GM12878 (cell line): ENCODE data around the gene ISOC2. TPM values are rescaled to one million over a fixed set of nuclear protein-coding genes. Genes with fewer than 3 reads are reported as not detected.

Experiments used
- ATAC-seq: fragments of 200-7000 bp; cut with Tn5 transposase; 3 replicates; pipeline ENCODE4 v1.9.1; 2020; ENCODE audit warnings: mild to moderate bottlenecking, moderate library complexity
- BruUV-seq: library from RNA; stranded (reverse); fragments of 400-500 nt; replicated peaks from 2 replicates; lab custom pipeline; 2021; lab: Mats Ljungman, UMichigan
- CTCF ChIA-PET: fragments of 300-600 bp; sonication (Branson Sonifier 250); formaldehyde crosslinking; extraction: SDS; loops from one replicate; lab custom pipeline; 2021; ENCODE audit warnings: inconsistent platforms; lab: Yijun Ruan, JAX
- POLR2A ChIA-PET: fragments of 350-600 bp; formaldehyde crosslinking; extraction: SDS; loops from one replicate; lab custom pipeline; 2021; ENCODE audit warnings: inconsistent platforms; lab: Charles Lee
- RAD21 ChIA-PET: fragments of 300-600 bp; sonication (Branson Sonifier 250); formaldehyde crosslinking; loops from one replicate; lab custom pipeline; 2023; ENCODE audit warnings: antibody characterized with exemption; ENCODE audit not compliant: unreplicated experiment; lab: Charles Lee
- SMC1A ChIA-PET: fragments of 300-600 bp; sonication (Branson Sonifier 250); formaldehyde crosslinking; loops from one replicate; lab custom pipeline; 2023; ENCODE audit not compliant: unreplicated experiment, uncharacterized antibody; lab: Charles Lee
- DNase-seq: peaks from one replicate; pipeline ENCODE4 v3.0.0-alpha.2; 2011; ENCODE audit warnings: low read depth, low spot score
- FAIRE-seq: peaks from 3 replicates; lab custom pipeline; 2011; peaks lifted over from hg19 to GRCh38; lab: Jason Lieb, UNC
- H2AFZ ChIP-seq: 2 replicates; pipeline ENCODE4 v1.6.0; 2011; ENCODE audit warnings: low read depth, low read length, control low read depth; ENCODE audit not compliant: control insufficient read depth
- H3K27ac ChIP-seq: 2 replicates; pipeline ENCODE4 v1.5.1; 2011; ENCODE audit warnings: control low read depth; ENCODE audit not compliant: control insufficient read depth, insufficient read depth
- H3K27me3 ChIP-seq, 2 experiments: replicated peaks in 1 of 2; 2 replicates each; pipeline versions ENCODE4 v1.6.0 to v1.6.1; 2011; ENCODE audit warnings: low read length in 1 of 2; ENCODE audit not compliant: control insufficient read depth in 2 of 2, insufficient read depth in 2 of 2
- H3K36me3 ChIP-seq, 2 experiments: 2 replicates each; pipeline ENCODE4 v1.5.1; 2011; ENCODE audit warnings: low read length in 1 of 2; ENCODE audit not compliant: control insufficient read depth in 2 of 2, insufficient read depth in 2 of 2
- H3K4me1 ChIP-seq: 2 replicates; pipeline ENCODE4 v1.6.1; 2011; ENCODE audit warnings: mild to moderate bottlenecking, low read length, moderate library complexity, mixed read lengths; ENCODE audit not compliant: control insufficient read depth, insufficient read depth
- H3K4me2 ChIP-seq: 2 replicates; pipeline ENCODE4 v1.6.0; 2011; ENCODE audit warnings: control low read depth; ENCODE audit not compliant: control insufficient read depth, insufficient read depth
- H3K4me3 ChIP-seq: fragments of 200-600 bp; sonication (generic); 2 replicates; pipeline ENCODE4 v1.5.1; 2016
- H3K79me2 ChIP-seq: 2 replicates; pipeline ENCODE4 v1.6.0; 2011; ENCODE audit warnings: low read length; ENCODE audit not compliant: control insufficient read depth, insufficient read depth
- H3K9ac ChIP-seq: 2 replicates; pipeline ENCODE4 v1.8.0; 2011; ENCODE audit warnings: low read length, control low read depth, mixed read lengths; ENCODE audit not compliant: control insufficient read depth, insufficient read depth
- H3K9me3 ChIP-seq: replicated peaks from 3 replicates; pipeline ENCODE4 v1.5.1; 2011; ENCODE audit warnings: mild to moderate bottlenecking, low read length; ENCODE audit not compliant: control insufficient read depth, insufficient read depth
- H4K20me1 ChIP-seq: 2 replicates; pipeline ENCODE4 v1.6.0; 2011; ENCODE audit not compliant: control insufficient read depth, insufficient read depth
- BHLHE40 ChIP-seq, 2 experiments: fragments of 450-650 bp in 1 of 2; IDR thresholded peaks; 2 replicates each; pipeline ENCODE4 v1.6.1; 2011 to 2017; ENCODE audit warnings: low read depth in 2 of 2, borderline replicate concordance in 1 of 2, improper control_type of control experiment in 1 of 2, low read length in 1 of 2, mild to moderate bottlenecking in 1 of 2
- IKZF1 ChIP-seq: fragments of 450-650 bp; conservative IDR thresholded peaks from 2 replicates; pipeline ENCODE4 v1.6.1; 2017; ENCODE audit warnings: antibody characterized with exemption, mild to moderate bottlenecking
- IKZF2 ChIP-seq, 2 experiments: fragments of 450-650 bp; IDR thresholded peaks; 2 replicates each; pipeline ENCODE4 v1.6.1; 2017; ENCODE audit warnings: mild to moderate bottlenecking in 2 of 2, moderate library complexity in 2 of 2
- PKNOX1 ChIP-seq: fragments of 450-650 bp; IDR thresholded peaks from 2 replicates; pipeline ENCODE4 v1.6.1; 2016; ENCODE audit warnings: mild to moderate bottlenecking
- STAT1 ChIP-seq: fragments of 450-650 bp; conservative IDR thresholded peaks from 2 replicates; pipeline ENCODE4 v1.6.1; 2014; ENCODE audit warnings: antibody characterized with exemption, mild to moderate bottlenecking
- TCF3 ChIP-seq: IDR thresholded peaks from 2 replicates; pipeline ENCODE4 v1.6.1; 2012; ENCODE audit warnings: low read depth, mild to moderate bottlenecking, low read length, borderline replicate concordance; ENCODE audit not compliant: insufficient read depth
- ZNF207 ChIP-seq: fragments of 450-650 bp; IDR thresholded peaks from 2 replicates; pipeline ENCODE4 v1.6.1; 2014; ENCODE audit warnings: antibody characterized with exemption, mild to moderate bottlenecking, borderline replicate concordance
- ZNF687 ChIP-seq: fragments of 450-650 bp; IDR thresholded peaks from 2 replicates; pipeline ENCODE4 v1.6.1; 2017; ENCODE audit warnings: mild to moderate bottlenecking, moderate library complexity
- ZSCAN29 ChIP-seq: fragments of 450-650 bp; IDR thresholded peaks from 2 replicates; pipeline ENCODE4 v1.6.1; 2017; ENCODE audit warnings: mild to moderate bottlenecking, moderate library complexity
- WGBS: methylation state at CpG from one replicate; pipeline ENCODE4 v1.1.6; 2016; ENCODE audit warnings: low lambda C conversion rate; ENCODE audit not compliant: insufficient replicate concordance, insufficient coverage; ENCODE audit errors: missing lambda C conversion rate; 5-methylcytosine and 5-hydroxymethylcytosine counted together
- in situ Hi-C: fragments of 300-500 bp; cut with MboI; formaldehyde crosslinking; loops from 9 replicates; pipeline ENCODE4 v1.14.3; 2018; ENCODE audit warnings: mixed read lengths
- intact Hi-C: fragments of 100-400 bp; cut with micrococcal nuclease; formaldehyde crosslinking; loops from one replicate; pipeline ENCODE4 v1.14.2; 2022; ENCODE audit not compliant: unreplicated experiment
- polyA plus RNA-seq, 11 experiments: library from polyadenylated mRNA; depleted of rRNA in 4 of 11; unstranded in 6 of 11; stranded (reverse) in 5 of 11; fragments of >200 nt; fragmentation: Nextera tagmentation in 4 of 11; fragmentation: Illumina TruSeq in 1 of 11; extraction: Ambion mirVana in 4 of 11; extraction: Trizol in 1 of 11; gene quantifications; 1 replicate in 1 of 11; 2 replicates in 10 of 11; pipeline versions ENCODE4 v1.2.1 to v1.2.3, GENCODE V29; 2011 to 2016; ENCODE audit warnings: inconsistent platforms in 2 of 11, missing spikeins in 2 of 11, low read depth in 1 of 11
- total RNA-seq, 4 experiments: library from RNA; depleted of rRNA in 3 of 4; stranded (reverse); fragments of >200 nt in 3 of 4; fragmentation: Illumina TruSeq in 1 of 4; extraction: Trizol in 1 of 4; gene quantifications; 2 replicates each; pipeline versions ENCODE4 v1.2.1 to v1.2.3, GENCODE V29; 2013 to 2021
- TF ChIP-seq, protein P1 (sequence below): IDR thresholded peaks from 2 replicates; pipeline ENCODE4 v1.6.1; 2012; ENCODE audit warnings: low read depth, low read length, improper control_type of control experiment

Gene ISOC2
- total and polyA plus RNA-seq, 10 of the 15 experiments (the other 5 are each of a cell fraction or from before 2014, with no cell fraction given): 0.72 to 238 (median 56.9) TPM

DNA sequence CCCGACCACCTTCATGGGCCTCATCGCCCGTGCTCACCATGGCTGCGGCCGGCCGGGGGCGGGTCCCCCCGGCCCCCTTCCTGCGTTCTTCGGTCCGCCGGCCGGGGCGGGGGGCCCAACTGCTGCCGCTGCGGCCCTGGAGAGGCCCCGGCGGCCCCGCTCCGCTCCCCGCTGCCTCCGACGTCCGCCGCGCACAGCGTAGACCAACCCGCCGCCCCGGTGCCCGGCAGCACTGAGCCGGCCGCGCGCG lies 54.0 kb downstream of the ISOC2 start, which contains the start of gene UBE2S (continued):
- TF ChIP-seq ZNF207: 0 out of 2 replicates have a peak, but pooled peaks have one; percentile 69
- peak; percentile 96; the same call in 1 of the 2 replicates for TF ChIP-seq ZNF687
- TF ChIP-seq ZSCAN29: peak; percentile 84
- peak; percentile 55; the same call in 1 of the 2 replicates for TF ChIP-seq IKZF1
- TF ChIP-seq TCF3: peak; percentile 92

GRCh38 chr19:55406826-55407549 lies 54.5 kb downstream of the ISOC2 start:
- SMC1A ChIA-PET: interaction anchor here (1.7 kb wide), 1 partner anchor 68 kb away, joined by 5 read pairs; no protein-coding TSS in a partner anchor
- Histone ChIP-seq H3K4me3 (peak overlapping the region; percentile 93), H3K4me1 (peaks cover 20% of the 10 kb centered on the region), H4K20me1 (peaks cover 2% of the 10 kb centered on the region), H3K4me2 (peak overlapping the region; percentile 95), H3K79me2 (peaks cover 41% of the 10 kb centered on the region), H3K27me3 (no peaks in the 10 kb centered on the region), H3K9me3 (peaks cover 5% of the 10 kb centered on the region; the same call in 1 of the 3 replicates), H3K27ac (peak overlapping the region; percentile 98), H3K36me3 (peaks cover 10 to 18% of the 10 kb centered on the region in 2 experiments; a peak in 3 of 4 replicates), H3K9ac (peak overlapping the region; percentile 93), H2AFZ (no peak overlapping the region)
- under 1% methylated on average over 13 of the region's 35 CpGs for WGBS
- CTCF ChIA-PET: no interaction called here
- intact Hi-C loops: no loop called here
- ATAC-seq (peak; percentile 7), FAIRE-seq (no peak), DNase-seq (no peak)
- BruUV-seq: no TSS peak
- POLR2A ChIA-PET: interaction anchor here (1.0 to 3.2 kb wide), 11 partner anchors 20 to 344 kb away, joined by 3 to 21 read pairs (median 4); partner anchors contain the start of genes HSPBP1, ISOC2, KMT5C and RDH13
- in situ Hi-C loops: no loop called here
- RAD21 ChIA-PET: interaction anchor here (0.6 to 2.3 kb wide), 6 partner anchors 20 to 1218 kb away, joined by 4 to 14 read pairs (median 5); partner anchors contain the start of gene TMEM238
- TF ChIP-seq, protein P1, sequence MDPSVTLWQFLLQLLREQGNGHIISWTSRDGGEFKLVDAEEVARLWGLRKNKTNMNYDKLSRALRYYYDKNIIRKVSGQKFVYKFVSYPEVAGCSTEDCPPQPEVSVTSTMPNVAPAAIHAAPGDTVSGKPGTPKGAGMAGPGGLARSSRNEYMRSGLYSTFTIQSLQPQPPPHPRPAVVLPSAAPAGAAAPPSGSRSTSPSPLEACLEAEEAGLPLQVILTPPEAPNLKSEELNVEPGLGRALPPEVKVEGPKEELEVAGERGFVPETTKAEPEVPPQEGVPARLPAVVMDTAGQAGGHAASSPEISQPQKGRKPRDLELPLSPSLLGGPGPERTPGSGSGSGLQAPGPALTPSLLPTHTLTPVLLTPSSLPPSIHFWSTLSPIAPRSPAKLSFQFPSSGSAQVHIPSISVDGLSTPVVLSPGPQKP: no peak
- TF ChIP-seq STAT1: no peak
- no peak for TF ChIP-seq IKZF2 (IDR thresholded peaks at IDR 0.05)
- peak; percentile 52; the same call in 1 of the 2 replicates for TF ChIP-seq PKNOX1
- TF ChIP-seq BHLHE40 (IDR thresholded peaks at IDR 0.05; ENCODE audit: borderline replicate concordance in 1 of 2, low read depth in 2 of 2, low read length in 1 of 2): no peak
